ENCODE measurements around the gene DOHH.

Gene DOHH

GRCh38 chr19:3544058-3544376 is 43.5 kb upstream of the DOHH start:
- Histone ChIP-seq H3K9me3 (ENCODE audit: low read depth, low read length) (no peaks in the 10 kb centered on the region), H3K27ac (no peak overlapping the region), H3K4me3 (no peak overlapping the region), H3K9ac (ENCODE audit: insufficient read length) (no peak overlapping the region), H3K36me3 (ENCODE audit: insufficient read depth, low read length) (no peaks in the 10 kb centered on the region)
- no peak for TF ChIP-seq POLR2AphosphoS5 (IDR thresholded peaks at IDR 0.05; ENCODE audit: borderline replicate concordance, low read depth, low read length)
- no peak for TF ChIP-seq EZH2 (IDR thresholded peaks at IDR 0.05)
- TF ChIP-seq FOXP2 (optimal IDR thresholded peaks at IDR 0.05; ENCODE audit: control extremely low read depth, extremely low read length, insufficient read depth), result no peak
- DNase-seq (ENCODE audit: low read depth, low spot score), result no peak

GRCh38 chr19:3543150-3544057 is 42.9 kb upstream of the DOHH start:
- DNase-seq (ENCODE audit: low read depth, low spot score), result no peak
- no peaks in the 10 kb centered on the region for H3K9me3 ChIP-seq (ENCODE audit: low read depth, low read length)
- no peaks in the 10 kb centered on the region for H3K36me3 ChIP-seq (ENCODE audit: insufficient read depth, low read length)
- TF ChIP-seq FOXP2 (optimal IDR thresholded peaks at IDR 0.05; ENCODE audit: control extremely low read depth, extremely low read length, insufficient read depth) (no peak), EZH2 (IDR thresholded peaks at IDR 0.05) (no peak), POLR2AphosphoS5 (IDR thresholded peaks at IDR 0.05; ENCODE audit: borderline replicate concordance, low read depth, low read length) (no peak)
- H3K4me3 ChIP-seq, result no peak overlapping the region
- H3K9ac ChIP-seq (ENCODE audit: insufficient read length), result no peak overlapping the region
- no peak overlapping the region for H3K27ac ChIP-seq

- Histone ChIP-seq H3K4me3 (no peak overlapping the region), H3K9me3 (ENCODE audit: low read depth, low read length) (no peaks in the 10 kb centered on the region), H3K36me3 (ENCODE audit: insufficient read depth, low read length) (peaks cover 8% of the 10 kb centered on the region; the same call in 1 of the 2 replicates), H3K9ac (ENCODE audit: insufficient read length) (no peak overlapping the region), H3K27ac (no peak overlapping the region)
- no peak for TF ChIP-seq POLR2AphosphoS5 (IDR thresholded peaks at IDR 0.05; ENCODE audit: borderline replicate concordance, low read depth, low read length)
- no peak for TF ChIP-seq EZH2 (IDR thresholded peaks at IDR 0.05)
- TF ChIP-seq FOXP2 (optimal IDR thresholded peaks at IDR 0.05; ENCODE audit: control extremely low read depth, extremely low read length, insufficient read depth), result no peak
- no peak for DNase-seq (ENCODE audit: low read depth, low spot score)
These were observed 39.3 kb upstream of the DOHH start for GRCh38 chr19:3539756-3540118.

GRCh38 chr19:3538965-3539755 is 38.7 kb upstream of the DOHH start, which contains the start of gene TEKTIP1:
TEKTIP1 (plus strand) TSS chr19:3539174; CDS start chr19:3539178, 4 bp downstream.
- peaks cover 8% of the 10 kb centered on the region; the same call in 1 of the 2 replicates for H3K36me3 ChIP-seq (ENCODE audit: insufficient read depth, low read length)
- H3K4me3 ChIP-seq, result no peak within 1 kb of the TSS
- DNase-seq (ENCODE audit: low read depth, low spot score), result no peak
- TF ChIP-seq FOXP2 (optimal IDR thresholded peaks at IDR 0.05; ENCODE audit: control extremely low read depth, extremely low read length, insufficient read depth), result no peak
- no peak; the same call in 1 of the 2 replicates for TF ChIP-seq POLR2AphosphoS5 (IDR thresholded peaks at IDR 0.05; ENCODE audit: borderline replicate concordance, low read depth, low read length)
- TF ChIP-seq EZH2 (IDR thresholded peaks at IDR 0.05), result no peak
- no peak within 1 kb of the TSS for H3K27ac ChIP-seq
- H3K9ac ChIP-seq (ENCODE audit: insufficient read length), result no peak within 1 kb of the TSS
- H3K9me3 ChIP-seq (ENCODE audit: low read depth, low read length), result no peaks in the 10 kb centered on the region

GRCh38 chr19:3538258-3538929 is 37.9 kb upstream of the DOHH start:
- Histone ChIP-seq H3K9me3 (ENCODE audit: low read depth, low read length) (no peaks in the 10 kb centered on the region), H3K36me3 (ENCODE audit: insufficient read depth, low read length) (peaks cover 10% of the 10 kb centered on the region; the same call in 1 of the 2 replicates), H3K27ac (no peak overlapping the region), H3K9ac (ENCODE audit: insufficient read length) (no peak overlapping the region), H3K4me3 (no peak overlapping the region)
- no peak for DNase-seq (ENCODE audit: low read depth, low spot score)
- TF ChIP-seq EZH2 (IDR thresholded peaks at IDR 0.05), result no peak

GRCh38 chr19:3537438-3538240 is 37.2 kb upstream of the DOHH start:
- Histone ChIP-seq H3K36me3 (ENCODE audit: insufficient read depth, low read length) (peaks cover 17% of the 10 kb centered on the region; the same call in 1 of the 2 replicates), H3K9ac (ENCODE audit: insufficient read length) (no peak overlapping the region), H3K9me3 (ENCODE audit: low read depth, low read length) (no peaks in the 10 kb centered on the region), H3K4me3 (no peak overlapping the region), H3K27ac (no peak overlapping the region)
- no peak for DNase-seq (ENCODE audit: low read depth, low spot score)
- TF ChIP-seq POLR2AphosphoS5 (IDR thresholded peaks at IDR 0.05; ENCODE audit: borderline replicate concordance, low read depth, low read length) (peak; percentile 19; the same call in 1 of the 2 replicates), EZH2 (IDR thresholded peaks at IDR 0.05) (no peak)

- no peak overlapping the region for H3K9ac ChIP-seq (ENCODE audit: insufficient read length)
- H3K4me3 ChIP-seq, result no peak overlapping the region
- TF ChIP-seq EZH2 (IDR thresholded peaks at IDR 0.05) (no peak), FOXP2 (optimal IDR thresholded peaks at IDR 0.05; ENCODE audit: control extremely low read depth, extremely low read length, insufficient read depth) (no peak), POLR2AphosphoS5 (IDR thresholded peaks at IDR 0.05; ENCODE audit: borderline replicate concordance, low read depth, low read length) (no peak)
- peaks cover 21% of the 10 kb centered on the region; the same call in 1 of the 2 replicates for H3K36me3 ChIP-seq (ENCODE audit: insufficient read depth, low read length)
- no peaks in the 10 kb centered on the region for H3K9me3 ChIP-seq (ENCODE audit: low read depth, low read length)
- no peak for DNase-seq (ENCODE audit: low read depth, low spot score)
- no peak overlapping the region for H3K27ac ChIP-seq
These were observed 36.6 kb upstream of the DOHH start for GRCh38 chr19:3537101-3537437.
